GM18505 (cell line): ENCODE results near the gene MTRR.
A peak's percentile ranks its signal among the peaks of the same experiment; 100 is the strongest.

Experiments used
- ATAC-seq: cut with Tn5 transposase; IDR thresholded peaks from one replicate; pipeline ENCODE4 v1.9.1; 2021; ENCODE audit not compliant: unreplicated experiment
- POLR2A ChIP-seq: IDR thresholded peaks from 4 replicates; pipeline ENCODE4 v1.6.1; 2011; ENCODE audit warnings: borderline replicate concordance; ENCODE audit not compliant: insufficient read depth, insufficient read length; ENCODE audit errors: extremely low read depth

MTRR gene

GRCh38 chr5:7894439-7894838, 25.5 kb downstream of the MTRR start:
- no peak for TF ChIP-seq POLR2A
- ATAC-seq = no peak

- TF ChIP-seq POLR2A = no peak
- peak; percentile 96 for ATAC-seq
Observed at GRCh38 chr5:7894860-7895259, 25.9 kb downstream of the MTRR start.

GRCh38 chr5:7897014-7897600, 28.2 kb downstream of the MTRR start:
- TF ChIP-seq POLR2A = no peak
- ATAC-seq = no peak

- ATAC-seq = no peak
- TF ChIP-seq POLR2A = no peak
Observed at GRCh38 chr5:7902201-7902600, 33.3 kb downstream of the MTRR start.

- TF ChIP-seq POLR2A = no peak
- ATAC-seq = no peak
Observed at GRCh38 chr5:7902666-7903625, 34.0 kb downstream of the MTRR start.

- TF ChIP-seq POLR2A = no peak
- no peak for ATAC-seq
Observed at GRCh38 chr5:7904170-7904569, 35.2 kb downstream of the MTRR start.

- ATAC-seq = no peak
- TF ChIP-seq POLR2A = no peak
Observed at GRCh38 chr5:7907612-7908011, 38.7 kb downstream of the MTRR start.

GRCh38 chr5:7908317-7908716, 39.4 kb downstream of the MTRR start:
- TF ChIP-seq POLR2A = no peak
- ATAC-seq = no peak

GRCh38 chr5:7910738-7911428, 41.9 kb downstream of the MTRR start:
- ATAC-seq = peak; percentile 69
- TF ChIP-seq POLR2A = no peak

GRCh38 chr5:7911429-7911771, 42.5 kb downstream of the MTRR start:
- peak; percentile 29 for ATAC-seq

GRCh38 chr5:7916171-7916804, 47.3 kb downstream of the MTRR start:
- no peak for ATAC-seq
- TF ChIP-seq POLR2A = no peak

GRCh38 chr5:7917130-7918123, 48.5 kb downstream of the MTRR start:
- ATAC-seq = no peak

More at GRCh38 chr5:7917130-7918123, 48.5 kb downstream of the MTRR start:
- TF ChIP-seq POLR2A = no peak
